SK-N-MC (cell line): Measurements from ENCODE around the gene CD2BP2.
"Not testable (repeated sequence)": the region's sequence is repeated elsewhere in the genome, so short reads cannot be mapped to it uniquely, and the experiment has no call there.

Experiments used
- DNase-seq: peaks from one replicate; pipeline ENCODE4 v3.0.0-alpha.2; 2011; ENCODE audit warnings: low read depth, low spot score
- H3K27ac ChIP-seq: fragments of 200-600 bp; sonication (generic); 2 replicates; pipeline ENCODE4 v1.5.1; 2016; ENCODE audit warnings: mixed run types
- H3K36me3 ChIP-seq: fragments of 200-600 bp; sonication (generic); 2 replicates; pipeline ENCODE4 v1.6.1; 2017; ENCODE audit warnings: antibody characterized with exemption, low read length, mixed read lengths; ENCODE audit not compliant: insufficient read depth
- H3K4me3 ChIP-seq: fragments of 200-600 bp; sonication (generic); 2 replicates; pipeline ENCODE4 v1.5.1; 2016
- H3K9ac ChIP-seq: fragments of 200-600 bp; sonication (generic); 2 replicates; pipeline ENCODE4 v1.8.0; 2017; ENCODE audit warnings: mixed run types, mixed read lengths; ENCODE audit not compliant: insufficient read length
- H3K9me3 ChIP-seq: fragments of 200-600 bp; sonication (generic); 2 replicates; pipeline ENCODE4 v1.6.1; 2017; ENCODE audit warnings: low read depth, mild to moderate bottlenecking, antibody characterized with exemption, low read length, moderate library complexity, mixed read lengths
- EZH2 ChIP-seq: fragments of 200-600 bp; sonication (generic); IDR thresholded peaks from one replicate; pipeline ENCODE4 v1.6.1; 2017; ENCODE audit warnings: antibody characterized with exemption
- FOXP2 ChIP-seq: optimal IDR thresholded peaks from 2 replicates; pipeline ENCODE3; 2011; ENCODE audit warnings: mild to moderate bottlenecking, moderate library complexity; ENCODE audit not compliant: insufficient read depth; ENCODE audit errors: extremely low read length, control extremely low read depth
- POLR2AphosphoS5 ChIP-seq: IDR thresholded peaks from 2 replicates; pipeline ENCODE4 v1.6.1; 2012; ENCODE audit warnings: mild to moderate bottlenecking, low read depth, low read length, borderline replicate concordance

Gene CD2BP2

GRCh38 chr16:30340621-30341020 lies 14.5 kb downstream of the CD2BP2 start:
- H3K27ac ChIP-seq, result no peak overlapping the region
- no peaks in the 10 kb centered on the region for H3K9me3 ChIP-seq
- DNase-seq, result no peak
- H3K4me3 ChIP-seq, result no peak overlapping the region
- no peak overlapping the region for H3K9ac ChIP-seq
- no peaks in the 10 kb centered on the region for H3K36me3 ChIP-seq
- TF ChIP-seq EZH2 (no peak), FOXP2 (no peak), POLR2AphosphoS5 (no peak)

- H3K9ac ChIP-seq, H3K4me3 ChIP-seq, H3K36me3 ChIP-seq, H3K27ac ChIP-seq, H3K9me3 ChIP-seq, DNase-seq: not testable (repeated sequence)
Measured at GRCh38 chr16:30338715-30339114, 16.4 kb downstream of the CD2BP2 start.

GRCh38 chr16:30337964-30338357 lies 17.1 kb downstream of the CD2BP2 start:
- H3K9me3 ChIP-seq, H3K27ac ChIP-seq, H3K9ac ChIP-seq, H3K36me3 ChIP-seq, DNase-seq, H3K4me3 ChIP-seq: not testable (repeated sequence)

GRCh38 chr16:30335598-30336474 lies 19.3 kb downstream of the CD2BP2 start:
- no peak for DNase-seq
- Histone ChIP-seq H3K4me3 (peak overlapping the region; percentile 79), H3K9ac (no peak overlapping the region), H3K27ac (no peak overlapping the region), H3K36me3 (no peaks in the 10 kb centered on the region), H3K9me3 (no peaks in the 10 kb centered on the region)
- no peak for TF ChIP-seq FOXP2
- no peak for TF ChIP-seq EZH2
- no peak for TF ChIP-seq POLR2AphosphoS5

GRCh38 chr16:30335028-30335597 lies 20.0 kb downstream of the CD2BP2 start:
- Histone ChIP-seq H3K9ac (peak overlapping the region; percentile 65), H3K4me3 (peak overlapping the region; percentile 79), H3K27ac (peak overlapping the region; percentile 60; the same call in 1 of the 2 replicates)
- not testable (repeated sequence) for DNase-seq, H3K36me3 ChIP-seq, H3K9me3 ChIP-seq
- TF ChIP-seq POLR2AphosphoS5, result peak; percentile 60; the same call in 1 of the 2 replicates

- not testable (repeated sequence) for H3K27ac ChIP-seq, H3K9me3 ChIP-seq, H3K36me3 ChIP-seq, DNase-seq
- H3K4me3 ChIP-seq, result peak overlapping the region; percentile 79
- H3K9ac ChIP-seq, result peak overlapping the region; percentile 51
Measured at GRCh38 chr16:30334473-30334989, 20.6 kb downstream of the CD2BP2 start.

- H3K9me3 ChIP-seq, H3K4me3 ChIP-seq, H3K9ac ChIP-seq, H3K36me3 ChIP-seq, DNase-seq, H3K27ac ChIP-seq: not testable (repeated sequence)
Measured at GRCh38 chr16:30324220-30324619, 30.9 kb downstream of the CD2BP2 start.

- H3K27ac ChIP-seq, DNase-seq, H3K4me3 ChIP-seq, H3K36me3 ChIP-seq, H3K9ac ChIP-seq, H3K9me3 ChIP-seq: not testable (repeated sequence)
Measured at GRCh38 chr16:30318647-30319046, 36.5 kb downstream of the CD2BP2 start.

GRCh38 chr16:30310937-30311336 lies 44.2 kb downstream of the CD2BP2 start:
- not testable (repeated sequence) for H3K27ac ChIP-seq, DNase-seq, H3K36me3 ChIP-seq, H3K9me3 ChIP-seq, H3K4me3 ChIP-seq, H3K9ac ChIP-seq

- H3K9ac ChIP-seq, H3K36me3 ChIP-seq, DNase-seq, H3K9me3 ChIP-seq, H3K27ac ChIP-seq, H3K4me3 ChIP-seq: not testable (repeated sequence)
Measured at GRCh38 chr16:30309255-30309654, 45.9 kb downstream of the CD2BP2 start.
